GM23338 (cell line): Measurements from ENCODE around the gene NOX4. TPM values are rescaled to one million over a fixed set of nuclear protein-coding genes. Genes with fewer than 3 reads are reported as not detected.

ENCODE experiments used
- ATAC-seq: fragments of 200-7000 bp; cut with Tn5 transposase; 3 replicates; pipeline ENCODE4 v1.9.1; 2020
- DNase-seq: peaks from one replicate; pipeline ENCODE4 v3.0.0-alpha.2; 2015; ENCODE audit warnings: low spot score
- H2AFZ ChIP-seq: fragments of 200-600 bp; sonication (generic); 2 replicates; pipeline ENCODE4 v1.8.0; 2016; ENCODE audit warnings: antibody characterized with exemption, mild to moderate bottlenecking, moderate library complexity
- H3F3A ChIP-seq: fragments of 200-600 bp; sonication (generic); replicated peaks from 2 replicates; pipeline ENCODE4 v1.8.0; 2017; ENCODE audit warnings: antibody characterized with exemption, mixed run types, low read depth
- H3K27ac ChIP-seq: fragments of 200-600 bp; sonication (generic); 2 replicates; pipeline ENCODE4 v1.6.1; 2016; ENCODE audit warnings: low read depth
- H3K27me3 ChIP-seq: fragments of 200-600 bp; sonication (generic); 2 replicates; pipeline ENCODE4 v1.8.0; 2016; ENCODE audit warnings: mild to moderate bottlenecking, mixed run types, moderate library complexity; ENCODE audit not compliant: insufficient read depth
- H3K36me3 ChIP-seq: fragments of 200-600 bp; sonication (generic); 2 replicates; pipeline ENCODE4 v1.8.0; 2016; ENCODE audit warnings: mild to moderate bottlenecking; ENCODE audit not compliant: insufficient read depth
- H3K4me1 ChIP-seq: fragments of 200-600 bp; sonication (generic); 2 replicates; pipeline ENCODE4 v1.8.0; 2016; ENCODE audit warnings: mild to moderate bottlenecking, moderate library complexity; ENCODE audit not compliant: insufficient read depth
- H3K4me2 ChIP-seq: fragments of 200-600 bp; sonication (generic); 2 replicates; pipeline ENCODE4 v1.7.1; 2017; ENCODE audit warnings: mixed run types
- H3K4me3 ChIP-seq: fragments of 200-600 bp; sonication (generic); 2 replicates; pipeline ENCODE4 v1.6.1; 2016; ENCODE audit warnings: mixed run types
- H3K79me2 ChIP-seq: fragments of 200-600 bp; sonication (generic); replicated peaks from 2 replicates; pipeline ENCODE4 v1.8.0; 2017; ENCODE audit warnings: mild to moderate bottlenecking; ENCODE audit not compliant: insufficient read depth
- H3K9me2 ChIP-seq: fragments of 200-600 bp; sonication (generic); 2 replicates; pipeline ENCODE4 v1.8.0; 2017; ENCODE audit not compliant: insufficient read depth
- H4K20me1 ChIP-seq: fragments of 200-600 bp; sonication (generic); replicated peaks from 2 replicates; pipeline ENCODE4 v1.8.0; 2017; ENCODE audit warnings: mild to moderate bottlenecking; ENCODE audit not compliant: insufficient read depth
- H3K27ac Mint-ChIP-seq: 2 replicates; pipeline ENCODE4 v1.8.0; 2020; ENCODE audit warnings: inconsistent platforms, mild to moderate bottlenecking, moderate library complexity, mixed read lengths
- H3K27me3 Mint-ChIP-seq: 3 replicates; pipeline ENCODE4 v1.8.0; 2022; ENCODE audit warnings: low read depth, mild to moderate bottlenecking, moderate library complexity, mixed read lengths, inconsistent platforms; ENCODE audit not compliant: insufficient read depth, poor library complexity
- H3K36me3 Mint-ChIP-seq: 3 replicates; pipeline ENCODE4 v1.8.0; 2021; ENCODE audit warnings: low read depth, mild to moderate bottlenecking, inconsistent platforms, moderate library complexity, mixed read lengths
- H3K4me1 Mint-ChIP-seq: 3 replicates; pipeline ENCODE4 v1.8.0; 2020; ENCODE audit warnings: mild to moderate bottlenecking, inconsistent platforms, mixed read lengths
- H3K4me3 Mint-ChIP-seq: 3 replicates; pipeline ENCODE4 v1.8.0; 2021; ENCODE audit warnings: moderate library complexity, mild to moderate bottlenecking, inconsistent platforms, mixed read lengths
- H3K9me3 Mint-ChIP-seq: 3 replicates; pipeline ENCODE4 v1.8.0; 2020; ENCODE audit warnings: moderate library complexity, mild to moderate bottlenecking, inconsistent platforms, mixed read lengths
- CREB1 ChIP-seq: fragments of 250-450 bp; sonication (Bioruptor Pico); IDR thresholded peaks from 2 replicates; pipeline ENCODE4 v1.5.0; 2020; ENCODE audit warnings: low read depth, mild to moderate bottlenecking, moderate library complexity
- ETS1 ChIP-seq: IDR thresholded peaks from 2 replicates; pipeline ENCODE4 v1.6.1; 2016; ENCODE audit warnings: antibody characterized with exemption
- EZH2 ChIP-seq: fragments of 200-600 bp; sonication (generic); IDR thresholded peaks from one replicate; pipeline ENCODE4 v1.8.0; 2017; ENCODE audit warnings: antibody characterized with exemption, mild to moderate bottlenecking, low read depth; ENCODE audit not compliant: unreplicated experiment
- EZH2phosphoT487 ChIP-seq: fragments of 200-600 bp; sonication (generic); IDR thresholded peaks from one replicate; pipeline ENCODE4 v1.8.1; 2018; ENCODE audit warnings: antibody characterized with exemption; ENCODE audit not compliant: unreplicated experiment
- JUNB ChIP-seq: IDR thresholded peaks from one replicate; pipeline ENCODE4 v1.6.1; 2016; ENCODE audit warnings: antibody characterized with exemption; ENCODE audit not compliant: unreplicated experiment
- NANOG ChIP-seq: IDR thresholded peaks from 2 replicates; pipeline ENCODE4 v1.6.1; 2016; ENCODE audit warnings: antibody characterized with exemption, borderline replicate concordance
- POLR2AphosphoS5 ChIP-seq: IDR thresholded peaks from 2 replicates; pipeline ENCODE4 v1.6.1; 2016; ENCODE audit warnings: antibody characterized with exemption, low read depth
- REST ChIP-seq: IDR thresholded peaks from one replicate; pipeline ENCODE4 v1.6.1; 2018; ENCODE audit warnings: antibody characterized with exemption; ENCODE audit not compliant: unreplicated experiment
- STAT1 ChIP-seq: IDR thresholded peaks from one replicate; pipeline ENCODE4 v1.6.1; 2016; ENCODE audit warnings: antibody characterized with exemption; ENCODE audit not compliant: unreplicated experiment
- ZNF114 ChIP-seq: fragments of 250-450 bp; sonication (Bioruptor Pico); IDR thresholded peaks from 2 replicates; pipeline ENCODE4 v1.5.0; 2020; ENCODE audit warnings: mild to moderate bottlenecking, moderate library complexity
- ZNF331 ChIP-seq: fragments of 250-450 bp; sonication (Bioruptor Pico); IDR thresholded peaks from 2 replicates; pipeline ENCODE4 v1.5.0; 2020; ENCODE audit warnings: low read depth, mild to moderate bottlenecking, moderate library complexity
- ZNF462 ChIP-seq: fragments of 250-450 bp; sonication (Bioruptor Pico); IDR thresholded peaks from 2 replicates; pipeline ENCODE4 v1.5.0; 2020; ENCODE audit warnings: mild to moderate bottlenecking, moderate library complexity
- polyA plus RNA-seq: library from polyadenylated mRNA; unstranded; fragments of >200 nt; fragmentation: Nextera tagmentation; extraction: Ambion mirVana; gene quantifications from 2 replicates; pipeline ENCODE4 v1.2.1, GENCODE V29; 2016
- total RNA-seq: library from RNA; depleted of rRNA; stranded (reverse); fragments of >200 nt; shearing (Covaris generic); gene quantifications from 2 replicates; pipeline ENCODE4 v1.2.3, GENCODE V29; 2014
- TF ChIP-seq, protein P1 (sequence below), 2 experiments: fragments of 200-600 bp in 1 of 2; sonication (generic) in 1 of 2; conservative IDR thresholded peaks; 2 replicates each; pipeline versions ENCODE4 v1.5.1 to v1.6.1; 2016 to 2017; ENCODE audit warnings: antibody characterized with exemption in 2 of 2, low read depth in 2 of 2, mild to moderate bottlenecking in 2 of 2, moderate library complexity in 1 of 2

Gene NOX4
- total and polyA plus RNA-seq, 2 experiments from 2014 or later, result 1.9 to 2.6 TPM

DNA sequence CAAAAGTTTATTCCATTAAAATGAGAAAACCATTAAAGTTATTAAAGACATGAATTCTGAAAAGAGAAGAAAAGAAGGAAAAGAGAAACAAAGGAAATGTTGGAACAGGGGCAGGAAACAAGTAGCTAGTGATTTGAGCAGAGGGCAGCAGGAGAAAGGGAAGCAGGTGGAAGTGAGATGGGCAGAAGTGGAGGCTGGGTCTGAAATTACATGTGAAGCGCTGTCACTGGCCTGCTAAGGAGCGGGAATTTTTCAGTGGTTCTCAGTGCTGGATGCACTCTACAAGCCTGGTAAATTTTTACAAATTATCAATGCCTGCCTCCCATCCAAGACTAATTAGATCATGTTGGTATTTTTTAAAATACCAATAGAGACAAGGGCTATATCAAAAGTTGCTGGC is 48.4 kb downstream of the NOX4 start:
- peaks cover 5% of the 10 kb centered on the region; the same call in 1 of the 2 replicates for H3K36me3 ChIP-seq
- no peak overlapping the region for H3K27ac ChIP-seq
- ATAC-seq (peak; percentile 48; the same call in 2 of the 3 replicates), DNase-seq (peak; percentile 12)
- H3K4me2 ChIP-seq, result no peak overlapping the region
- peaks cover 6% of the 10 kb centered on the region; the same call in 1 of the 3 replicates for H3K9me3 Mint-ChIP-seq
- no peak overlapping the region for H3K27ac Mint-ChIP-seq
- no peak overlapping the region for H3K4me3 Mint-ChIP-seq
- no peak overlapping the region for H2AFZ ChIP-seq
- no peaks in the 10 kb centered on the region for H3K9me2 ChIP-seq
- H4K20me1 ChIP-seq, result no peaks in the 10 kb centered on the region
- no peaks in the 10 kb centered on the region for H3F3A ChIP-seq
- H3K27me3 ChIP-seq, result no peaks in the 10 kb centered on the region
- H3K79me2 ChIP-seq, result no peaks in the 10 kb centered on the region
- H3K4me3 ChIP-seq, result no peak overlapping the region
- H3K36me3 Mint-ChIP-seq, result peaks cover 11% of the 10 kb centered on the region; the same call in 2 of the 3 replicates
- no peaks in the 10 kb centered on the region for H3K4me1 Mint-ChIP-seq
- no peaks in the 10 kb centered on the region for H3K4me1 ChIP-seq
- peaks cover 2% of the 10 kb centered on the region for H3K27me3 Mint-ChIP-seq
- TF ChIP-seq ZNF462, result no peak
- TF ChIP-seq REST, result no peak
- no peak for TF ChIP-seq EZH2
- TF ChIP-seq EZH2phosphoT487, result no peak
- no peak for TF ChIP-seq JUNB
- no peak for TF ChIP-seq ETS1
- TF ChIP-seq POLR2AphosphoS5, result no peak
- TF ChIP-seq ZNF331 (CRISPR knock-in tag), result no peak
- no peak for TF ChIP-seq STAT1
- no peak for TF ChIP-seq ZNF114 (CRISPR knock-in tag)
- no peak for TF ChIP-seq CREB1 (CRISPR knock-in tag)
- no peak for TF ChIP-seq NANOG
- TF ChIP-seq, protein P1, sequence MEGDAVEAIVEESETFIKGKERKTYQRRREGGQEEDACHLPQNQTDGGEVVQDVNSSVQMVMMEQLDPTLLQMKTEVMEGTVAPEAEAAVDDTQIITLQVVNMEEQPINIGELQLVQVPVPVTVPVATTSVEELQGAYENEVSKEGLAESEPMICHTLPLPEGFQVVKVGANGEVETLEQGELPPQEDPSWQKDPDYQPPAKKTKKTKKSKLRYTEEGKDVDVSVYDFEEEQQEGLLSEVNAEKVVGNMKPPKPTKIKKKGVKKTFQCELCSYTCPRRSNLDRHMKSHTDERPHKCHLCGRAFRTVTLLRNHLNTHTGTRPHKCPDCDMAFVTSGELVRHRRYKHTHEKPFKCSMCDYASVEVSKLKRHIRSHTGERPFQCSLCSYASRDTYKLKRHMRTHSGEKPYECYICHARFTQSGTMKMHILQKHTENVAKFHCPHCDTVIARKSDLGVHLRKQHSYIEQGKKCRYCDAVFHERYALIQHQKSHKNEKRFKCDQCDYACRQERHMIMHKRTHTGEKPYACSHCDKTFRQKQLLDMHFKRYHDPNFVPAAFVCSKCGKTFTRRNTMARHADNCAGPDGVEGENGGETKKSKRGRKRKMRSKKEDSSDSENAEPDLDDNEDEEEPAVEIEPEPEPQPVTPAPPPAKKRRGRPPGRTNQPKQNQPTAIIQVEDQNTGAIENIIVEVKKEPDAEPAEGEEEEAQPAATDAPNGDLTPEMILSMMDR (conservative IDR thresholded peaks at IDR 0.05; ENCODE audit: low read depth in 2 of 2), result no peak
